ENCODE data around the gene MDK.

DNA sequence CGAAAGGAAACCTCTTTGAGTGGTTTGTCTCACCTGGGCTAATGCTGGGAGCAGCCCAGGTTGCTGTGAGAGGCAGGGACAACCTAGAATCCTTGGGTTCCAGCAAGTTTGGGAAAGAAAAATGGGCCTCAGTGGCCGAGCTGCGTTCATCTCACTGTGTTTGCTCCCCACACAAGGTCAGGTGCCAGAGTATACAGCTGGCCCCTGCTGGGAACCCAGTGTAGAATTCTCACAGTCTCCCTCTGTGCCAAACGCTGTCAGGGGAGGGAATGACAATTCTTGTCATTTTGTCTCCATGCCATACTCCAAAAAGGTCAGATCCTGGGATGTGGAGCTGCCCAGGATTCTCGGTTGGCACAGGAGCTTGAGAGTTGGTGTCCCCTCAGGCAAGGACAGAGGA lies 29.9 kb upstream of the MDK start:
- TF ChIP-seq, protein P1, sequence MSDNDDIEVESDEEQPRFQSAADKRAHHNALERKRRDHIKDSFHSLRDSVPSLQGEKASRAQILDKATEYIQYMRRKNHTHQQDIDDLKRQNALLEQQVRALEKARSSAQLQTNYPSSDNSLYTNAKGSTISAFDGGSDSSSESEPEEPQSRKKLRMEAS (IDR thresholded peaks at IDR 0.05; ENCODE audit: insufficient read depth, insufficient read length), result no peak
- no peak for TF ChIP-seq POLR2AphosphoS5 (IDR thresholded peaks at IDR 0.05; ENCODE audit: insufficient read depth, low read depth, low read length)
- no peak for TF ChIP-seq POLR2A (IDR thresholded peaks at IDR 0.05; ENCODE audit: low read depth, low read length)
- TF ChIP-seq, protein P2, sequence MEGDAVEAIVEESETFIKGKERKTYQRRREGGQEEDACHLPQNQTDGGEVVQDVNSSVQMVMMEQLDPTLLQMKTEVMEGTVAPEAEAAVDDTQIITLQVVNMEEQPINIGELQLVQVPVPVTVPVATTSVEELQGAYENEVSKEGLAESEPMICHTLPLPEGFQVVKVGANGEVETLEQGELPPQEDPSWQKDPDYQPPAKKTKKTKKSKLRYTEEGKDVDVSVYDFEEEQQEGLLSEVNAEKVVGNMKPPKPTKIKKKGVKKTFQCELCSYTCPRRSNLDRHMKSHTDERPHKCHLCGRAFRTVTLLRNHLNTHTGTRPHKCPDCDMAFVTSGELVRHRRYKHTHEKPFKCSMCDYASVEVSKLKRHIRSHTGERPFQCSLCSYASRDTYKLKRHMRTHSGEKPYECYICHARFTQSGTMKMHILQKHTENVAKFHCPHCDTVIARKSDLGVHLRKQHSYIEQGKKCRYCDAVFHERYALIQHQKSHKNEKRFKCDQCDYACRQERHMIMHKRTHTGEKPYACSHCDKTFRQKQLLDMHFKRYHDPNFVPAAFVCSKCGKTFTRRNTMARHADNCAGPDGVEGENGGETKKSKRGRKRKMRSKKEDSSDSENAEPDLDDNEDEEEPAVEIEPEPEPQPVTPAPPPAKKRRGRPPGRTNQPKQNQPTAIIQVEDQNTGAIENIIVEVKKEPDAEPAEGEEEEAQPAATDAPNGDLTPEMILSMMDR (IDR thresholded peaks at IDR 0.05; ENCODE audit: extremely low read depth in 1 of 2, insufficient read depth in 1 of 2, low read depth in 1 of 2, low read length in 2 of 2), result no peak
- TF ChIP-seq MYC (IDR thresholded peaks at IDR 0.05; ENCODE audit: low read depth, low read length), result no peak
- no peak for TF ChIP-seq EZH2 (IDR thresholded peaks at IDR 0.05; ENCODE audit: borderline replicate concordance, low read depth, low read length, severe bottlenecking)
- no peak for TF ChIP-seq JUN (IDR thresholded peaks at IDR 0.05; ENCODE audit: borderline replicate concordance, insufficient read depth, insufficient read length, low read depth)
- no peak for TF ChIP-seq FOS (IDR thresholded peaks at IDR 0.05; ENCODE audit: borderline replicate concordance, insufficient read depth, low read length)
- no peak for TF ChIP-seq GATA2 (IDR thresholded peaks at IDR 0.05; ENCODE audit: insufficient read depth, insufficient read length, low read depth, low read length)
